Upper lobe of left lung (tissue), 4 donors: ENCODE data around the gene PLEKHA4.
A peak's percentile ranks its signal among the peaks of the same experiment; 100 is the strongest.

Experiments used
- POLR2A ChIP-seq, 4 donors: fragments of 450-650 bp; IDR thresholded peaks; one replicate each; pipeline ENCODE4 v1.5.1; 2016 to 2017; ENCODE audit warnings: antibody characterized with exemption in 4 of 4, mild to moderate bottlenecking in 2 of 4
- POLR2AphosphoS5 ChIP-seq, 2 donors: sonication (generic); formaldehyde crosslinking; IDR thresholded peaks; one replicate each; pipeline ENCODE4 v1.5.1; 2017; ENCODE audit warnings: antibody characterized with exemption in 2 of 2
- TF ChIP-seq, protein P1 (sequence below), 6 experiments: fragments of 450-650 bp in 4 of 6; fragments of 200-600 bp in 2 of 6; sonication (generic) in 2 of 6; IDR thresholded peaks; one replicate each; pipeline ENCODE4 v1.5.1; 2016 to 2019; ENCODE audit warnings: antibody characterized with exemption in 6 of 6

- TF ChIP-seq POLR2AphosphoS5 (IDR thresholded peaks at IDR 0.05) (no peak), POLR2A (IDR thresholded peaks at IDR 0.05) (peak in 1 of 4 donors; percentile 2)
- TF ChIP-seq, protein P1, sequence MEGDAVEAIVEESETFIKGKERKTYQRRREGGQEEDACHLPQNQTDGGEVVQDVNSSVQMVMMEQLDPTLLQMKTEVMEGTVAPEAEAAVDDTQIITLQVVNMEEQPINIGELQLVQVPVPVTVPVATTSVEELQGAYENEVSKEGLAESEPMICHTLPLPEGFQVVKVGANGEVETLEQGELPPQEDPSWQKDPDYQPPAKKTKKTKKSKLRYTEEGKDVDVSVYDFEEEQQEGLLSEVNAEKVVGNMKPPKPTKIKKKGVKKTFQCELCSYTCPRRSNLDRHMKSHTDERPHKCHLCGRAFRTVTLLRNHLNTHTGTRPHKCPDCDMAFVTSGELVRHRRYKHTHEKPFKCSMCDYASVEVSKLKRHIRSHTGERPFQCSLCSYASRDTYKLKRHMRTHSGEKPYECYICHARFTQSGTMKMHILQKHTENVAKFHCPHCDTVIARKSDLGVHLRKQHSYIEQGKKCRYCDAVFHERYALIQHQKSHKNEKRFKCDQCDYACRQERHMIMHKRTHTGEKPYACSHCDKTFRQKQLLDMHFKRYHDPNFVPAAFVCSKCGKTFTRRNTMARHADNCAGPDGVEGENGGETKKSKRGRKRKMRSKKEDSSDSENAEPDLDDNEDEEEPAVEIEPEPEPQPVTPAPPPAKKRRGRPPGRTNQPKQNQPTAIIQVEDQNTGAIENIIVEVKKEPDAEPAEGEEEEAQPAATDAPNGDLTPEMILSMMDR (IDR thresholded peaks at IDR 0.05) = no peak
Observed at GRCh38 chr19:48900477-48901406, 32.3 kb upstream of the PLEKHA4 start.
